ENCODE measurements around the gene WDR54. TPM values are rescaled to one million over a fixed set of nuclear protein-coding genes. Genes with fewer than 3 reads are reported as not detected.

WDR54 gene
- total RNA-seq, 2 donors from 2014 or later = 0.99 to 14.3 TPM

GRCh38 chr2:74474481-74474880, 53.0 kb downstream of the WDR54 start:
- TF ChIP-seq CTCF (IDR thresholded peaks at IDR 0.05) (no peak), POLR2A (IDR thresholded peaks at IDR 0.05) (no peak)
- ATAC-seq = no peak
- peaks cover 22% of the 10 kb centered on the region for H3K4me1 ChIP-seq
- WGBS, 2 donors = 87 to 88% methylated on average over 5 to 6 of the region's 6 CpGs
- no peak overlapping the region for H3K4me3 ChIP-seq
- no peaks in the 10 kb centered on the region for H3K9me3 ChIP-seq
- no peaks in the 10 kb centered on the region for H3K27me3 ChIP-seq
- H3K27ac ChIP-seq = no peak overlapping the region
- no peak for DNase-seq
- H3K36me3 ChIP-seq (replicated peaks in 1 of 2; ENCODE audit: insufficient read depth in 1 of 2, low read depth in 2 of 2) = peaks cover 0 to 3% of the 10 kb centered on the region in 2 donors
- intact Hi-C loops (cut with DNase I) = no loop called here

DNA sequence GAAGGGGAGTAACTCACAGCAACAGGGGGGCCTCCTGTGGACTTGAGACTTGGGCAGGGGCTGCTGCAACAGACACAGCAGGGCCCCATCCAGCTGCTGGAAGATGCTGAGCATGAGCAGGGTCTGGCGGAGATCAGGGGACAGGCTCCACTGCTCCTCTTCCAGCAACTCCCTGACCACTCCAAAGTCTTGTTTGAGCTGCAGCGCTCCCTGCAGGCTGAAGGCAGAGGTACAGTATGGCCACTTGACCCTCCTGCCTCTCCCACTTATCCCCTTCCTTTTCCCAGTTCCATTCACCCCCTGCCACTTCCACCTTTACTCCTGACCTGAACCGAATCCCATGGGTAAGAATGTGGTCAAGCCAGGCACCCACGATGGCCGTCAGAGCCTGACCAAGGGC, 53.4 kb downstream of the WDR54 start:
- Histone ChIP-seq H3K27me3 (no peaks in the 10 kb centered on the region), H3K36me3 (replicated peaks in 1 of 2; ENCODE audit: insufficient read depth in 1 of 2, low read depth in 2 of 2) (peaks cover 0 to 3% of the 10 kb centered on the region in 2 donors), H3K9me3 (no peaks in the 10 kb centered on the region), H3K4me3 (no peak overlapping the region), H3K4me1 (peaks cover 22% of the 10 kb centered on the region), H3K27ac (no peak overlapping the region)
- 91 to 92% methylated on average over 5 of the region's 5 CpGs for WGBS, 2 donors
- TF ChIP-seq POLR2A (IDR thresholded peaks at IDR 0.05) = no peak
- DNase-seq = no peak
- intact Hi-C loops (cut with DNase I) = no loop called here
- ATAC-seq = no peak

Other genes with a start within 250 kb of the WDR54 start
- gene MOB1A, start 242.9 kb upstream of the WDR54 start, total RNA-seq = 10 to 100 TPM; 26.7 to 37.9 TPM
- gene MTHFD2, start 223.1 kb upstream of the WDR54 start, total RNA-seq = 10 to 100 TPM; 15.8 to 25.7 TPM
- 1 to 10 TPM; 2.3 to 8.3 TPM for gene SLC4A5, start 78.3 kb upstream of the WDR54 start, total RNA-seq
- 10 to 100 TPM; 71.3 to 82.4 TPM for gene DCTN1, start 41.4 kb upstream of the WDR54 start, total RNA-seq
- gene C2orf81, start 111 bp upstream of the WDR54 start, total RNA-seq = 1 to 10 TPM in 1 of 2 donors, under 1 TPM in 1; 0.33 to 1.6 TPM
- gene RTKN, start 20.2 kb downstream of the WDR54 start, total RNA-seq = 10 to 100 TPM; 36.1 to 80.8 TPM
- gene INO80B, start 33.4 kb downstream of the WDR54 start, total RNA-seq = 10 to 100 TPM in 1 of 2 donors, 1 to 10 TPM in 1; 6.3 to 32.4 TPM
- 10 to 100 TPM; 35.3 to 56.3 TPM for gene WBP1, start 36.7 kb downstream of the WDR54 start, total RNA-seq
- 10 to 100 TPM; 43.6 to 65.9 TPM for gene MOGS, start 43.7 kb downstream of the WDR54 start, total RNA-seq
- gene MRPL53, start 51.0 kb downstream of the WDR54 start, total RNA-seq = 10 to 100 TPM; 20.1 to 88.2 TPM
- 10 to 100 TPM; 20.5 to 39.2 TPM for gene CCDC142, start 61.3 kb downstream of the WDR54 start, total RNA-seq
- 10 to 100 TPM; 26.5 to 28.3 TPM for gene TTC31, start 61.4 kb downstream of the WDR54 start, total RNA-seq
- 1 to 10 TPM; 2.3 to 7.6 TPM for gene LBX2, start 77.9 kb downstream of the WDR54 start, total RNA-seq
- gene PCGF1, start 86.0 kb downstream of the WDR54 start, total RNA-seq = 10 to 100 TPM; 16.5 to 22.3 TPM
- not detected for gene TLX2, start 92.7 kb downstream of the WDR54 start, total RNA-seq
- gene DQX1, start 104.5 kb downstream of the WDR54 start, total RNA-seq = 1 to 10 TPM in 1 of 2 donors, not detected in 1; 2.0 TPM
- gene AUP1, start 108.0 kb downstream of the WDR54 start, total RNA-seq = 100 to 1,000 TPM in 1 of 2 donors, 10 to 100 TPM in 1; 82.5 to 170 TPM
- gene HTRA2, start 108.2 kb downstream of the WDR54 start, total RNA-seq = 10 to 100 TPM; 14.3 to 14.5 TPM
- 1 to 10 TPM in 1 of 2 donors, under 1 TPM in 1; 0.33 to 3.1 TPM for gene LOXL3, start 132.2 kb downstream of the WDR54 start, total RNA-seq
- 10 to 100 TPM in 1 of 2 donors, 1 to 10 TPM in 1; 9.2 to 15.3 TPM for gene DOK1, start 133.0 kb downstream of the WDR54 start, total RNA-seq
- not detected for gene M1AP, start 226.6 kb downstream of the WDR54 start, total RNA-seq
- 1 to 10 TPM; 3.1 to 4.6 TPM for gene SEMA4F, start 232.5 kb downstream of the WDR54 start, total RNA-seq

Data from body of pancreas (tissue), 4 donors.